Heart right ventricle (tissue), 16 donors: ENCODE results near the gene AKAP6. TPM values are rescaled to one million over a fixed set of nuclear protein-coding genes. Genes with fewer than 3 reads are reported as not detected.

ENCODE experiments used
- ATAC-seq, 8 donors: fragments of 200-7000 bp; cut with Tn5 transposase; one replicate each; pipeline ENCODE4 v1.9.1; 2020; ENCODE audit warnings: mild to moderate bottlenecking in 8 of 8, moderate library complexity in 8 of 8, moderate number of reproducible peaks in 1 of 8
- DNase-seq, 2 donors: peaks; one replicate each; pipeline ENCODE4 v3.0.0-alpha.2; 2020
- H3K27ac ChIP-seq, 10 donors: fragments of 200-600 bp; sonication (generic) in 2 of 10; one replicate each; pipeline versions ENCODE4 v1.5.0 to v1.8.0; 2020 to 2022; ENCODE audit warnings: mild to moderate bottlenecking in 3 of 10
- H3K27me3 ChIP-seq, 7 donors: fragments of 200-600 bp; one replicate each; pipeline ENCODE4 v1.8.0; 2021 to 2022; ENCODE audit warnings: mild to moderate bottlenecking in 2 of 7
- H3K36me3 ChIP-seq, 9 donors: fragments of 200-600 bp; sonication (generic) in 1 of 9; one replicate each; pipeline versions ENCODE4 v1.5.0 to v1.8.0; 2020 to 2022; ENCODE audit warnings: mild to moderate bottlenecking in 2 of 9
- H3K4me1 ChIP-seq, 9 donors: fragments of 200-600 bp; sonication (generic) in 1 of 9; one replicate each; pipeline versions ENCODE4 v1.5.0 to v1.8.0; 2020 to 2022; ENCODE audit warnings: mild to moderate bottlenecking in 4 of 9
- H3K4me3 ChIP-seq, 10 donors: fragments of 200-600 bp; sonication (generic) in 2 of 10; one replicate each; pipeline versions ENCODE4 v1.5.0 to v1.8.0; 2020 to 2022; ENCODE audit warnings: mild to moderate bottlenecking in 7 of 10, moderate library complexity in 2 of 10
- H3K9me3 ChIP-seq, 11 donors: fragments of 200-600 bp in 10 of 11; sonication (generic) in 2 of 11; one replicate each; pipeline versions ENCODE4 v1.5.0 to v1.8.0; 2013 to 2022; ENCODE audit warnings: mild to moderate bottlenecking in 2 of 11, control low read depth in 1 of 11, moderate library complexity in 1 of 11
- CTCF ChIP-seq, 9 donors: fragments of 200-600 bp; sonication (generic) in 2 of 9; IDR thresholded peaks; one replicate each; pipeline versions ENCODE4 v1.5.0 to v1.8.0; 2021 to 2022; ENCODE audit warnings: antibody characterized with exemption in 9 of 9, mild to moderate bottlenecking in 5 of 9, moderate library complexity in 1 of 9
- WGBS, 2 donors: extraction: QIAGEN DNeasy Blood & Tissue Kit; methylation state at CpG; one replicate each; pipeline ENCODE4 v1.1.7; 2013; ENCODE audit warnings: inconsistent platforms in 1 of 2; 5-methylcytosine and 5-hydroxymethylcytosine counted together
- intact Hi-C, 10 donors: fragments of 100-400 bp; cut with DNase I; formaldehyde crosslinking; loops; one replicate each; pipeline versions ENCODE4 v1.11.1 to v1.14.2; 2022
- polyA plus RNA-seq, 2 donors: library from polyadenylated mRNA; stranded (reverse); fragments of 200-250 nt; gene quantifications; one replicate each; pipeline ENCODE4 v1.2.3, GENCODE V29; 2013
- total RNA-seq, 10 donors: library from RNA; stranded (reverse); fragmentation: NEBNext Ultra II Directional in 3 of 10; extraction: Animal tissue kit (Norgen Biotek cat#: 25700) in 3 of 10; gene quantifications; one replicate each; pipeline versions ENCODE4 v1.2.1 to v1.2.4, GENCODE V29; 2021 to 2023
- donor health status: Arrhythmogenic right ventricular cardiomyopathy.
- donor health status: ischemic (EF 13 %, LVEDD 7.1; RV severe dilation, severe dysfunction).
- donor health status: healthy with polysubstance abuse.
- donor health status: DM: no; HTN: yes; CAD: no.
- donor health status: DM: no; HTN: no; CAD: no.
- donor health status: ischemic (EF 25% LVEDD 6.9; RV normal size, moderate dysfunction).
- donor health status: ischemic (EF 25% LVEDD 5.7; RV mildly dilated, moderate dysfunction).
- donor health status: healthy.
- donor health status: DM: yes; HTN: yes; CAD: no.
- donor health status: Ischemic cardiomyopathy.
- donor health status: ischemic (EF 35%, LVEDD 5.7; RV mildly dilated, moderate dysfunction).
- donor health status: nonischemic (EF 11% LVEDD 7.7; RV severe dilation, severe dysfunction).
- donor health status: DM: yes; HTN: yes; CAD: no.
- donor health status: PGD.
- donor health status: ischemic (EF 29% LVEDD 5.4; RV normal size, mild dysfunction).
- donor health status: nonischemic (EF 23%, LVEDD 6.1; RV moderate dilation, normal function).

AKAP6 gene
- total and polyA plus RNA-seq, 12 donors, result 13.5 to 332 (median 229) TPM

- TF ChIP-seq CTCF (IDR thresholded peaks at IDR 0.05), result no peak
- Histone ChIP-seq H3K4me3 (no peak overlapping the region), H3K9me3 (no peaks in the 10 kb centered on the region), H3K36me3 (no peaks in the 10 kb centered on the region), H3K27ac (peak overlapping the region in 1 of 10 donors; percentile 23), H3K4me1 (peaks cover 0 to 45% (median 36%) of the 10 kb centered on the region in 9 donors), H3K27me3 (no peaks in the 10 kb centered on the region)
- DNase-seq (no peak), ATAC-seq (peak in 6 of 8 donors; percentile 41 to 56 (median 51))
- WGBS, 2 donors, result 76 to 77% methylated on average over 10 of the region's 10 CpGs
- intact Hi-C loops, result loop anchor here in 1 of 10 donors (10.0 kb wide), 1 partner anchor 212 kb away; the partner anchor contains the start of gene NPAS3
Observed at GRCh38 chr14:32722631-32723183, 393.6 kb downstream of the AKAP6 start.

GRCh38 chr14:32724867-32725471 lies 395.9 kb downstream of the AKAP6 start:
- Histone ChIP-seq H3K4me3 (peak overlapping the region in 6 of 10 donors; percentile 1 to 29 (median 18)), H3K4me1 (peaks cover 0 to 44% (median 27%) of the 10 kb centered on the region in 9 donors), H3K36me3 (no peaks in the 10 kb centered on the region), H3K27ac (peak overlapping the region in 5 of 10 donors; percentile 21 to 52 (median 27)), H3K27me3 (no peaks in the 10 kb centered on the region), H3K9me3 (no peaks in the 10 kb centered on the region)
- WGBS, 2 donors, result 16 to 19% methylated on average over 6 of the region's 6 CpGs
- intact Hi-C loops, result loop anchor here in 1 of 10 donors (10.0 kb wide), 1 partner anchor 210 kb away; the partner anchor contains the start of gene NPAS3
- DNase-seq, result no peak
- no peak for TF ChIP-seq CTCF (IDR thresholded peaks at IDR 0.05)
- ATAC-seq, result peak in 4 of 8 donors; percentile 24 to 46 (median 32)

- no peak for ATAC-seq
- H3K4me1 ChIP-seq, result peaks cover 0 to 48% (median 27%) of the 10 kb centered on the region in 9 donors
- H3K36me3 ChIP-seq, result no peaks in the 10 kb centered on the region
- H3K27ac ChIP-seq, result no peak overlapping the region
- H3K9me3 ChIP-seq, result no peaks in the 10 kb centered on the region
- WGBS, 2 donors, result 86 to 93% methylated on average over 4 of the region's 4 CpGs
- no peak for DNase-seq
- TF ChIP-seq CTCF (IDR thresholded peaks at IDR 0.05), result no peak
- intact Hi-C loops, result loop anchor here in 1 of 10 donors (10.0 kb wide), 1 partner anchor 208 kb away; the partner anchor contains the start of gene NPAS3
- no peaks in the 10 kb centered on the region for H3K27me3 ChIP-seq
- no peak overlapping the region for H3K4me3 ChIP-seq
Observed at GRCh38 chr14:32726516-32726915, 397.4 kb downstream of the AKAP6 start.

GRCh38 chr14:32727832-32728231 lies 398.7 kb downstream of the AKAP6 start:
- no peak for TF ChIP-seq CTCF (IDR thresholded peaks at IDR 0.05)
- H3K36me3 ChIP-seq, result no peaks in the 10 kb centered on the region
- no peak overlapping the region for H3K27ac ChIP-seq
- no peak for DNase-seq
- intact Hi-C loops, result loop anchor here in 1 of 10 donors (10.0 kb wide), 1 partner anchor 207 kb away; the partner anchor contains the start of gene NPAS3
- no peaks in the 10 kb centered on the region for H3K9me3 ChIP-seq
- 87 to 89% methylated on average over 5 of the region's 5 CpGs for WGBS, 2 donors
- H3K4me1 ChIP-seq, result peaks cover 0 to 43% (median 20%) of the 10 kb centered on the region in 9 donors
- H3K4me3 ChIP-seq, result no peak overlapping the region
- no peaks in the 10 kb centered on the region for H3K27me3 ChIP-seq
- no peak for ATAC-seq
